GM19455 (cell line): ENCODE measurements around the gene ASPG.
"Not testable (repeated sequence)": the region's sequence is repeated elsewhere in the genome, so short reads cannot be mapped to it uniquely, and the experiment has no call there.

Source experiments
- ATAC-seq: cut with Tn5 transposase; IDR thresholded peaks from one replicate; pipeline ENCODE4 v1.9.1; 2021; ENCODE audit not compliant: unreplicated experiment

Gene ASPG

GRCh38 chr14:104144911-104145825, 59.7 kb downstream of the ASPG start:
- ATAC-seq: no peak

GRCh38 chr14:104145826-104146601, 60.5 kb downstream of the ASPG start:
- ATAC-seq: no peak

- ATAC-seq: no peak
Observed at GRCh38 chr14:104146651-104147345, 61.3 kb downstream of the ASPG start.

GRCh38 chr14:104147346-104148125, 62.0 kb downstream of the ASPG start:
- no peak for ATAC-seq

- ATAC-seq: no peak
Observed at GRCh38 chr14:104148433-104149277, 63.2 kb downstream of the ASPG start.

GRCh38 chr14:104149278-104149595, 63.7 kb downstream of the ASPG start:
- no peak for ATAC-seq

GRCh38 chr14:104149617-104150135, 64.2 kb downstream of the ASPG start:
- no peak for ATAC-seq

GRCh38 chr14:104150136-104151025, 64.9 kb downstream of the ASPG start:
- ATAC-seq: no peak

- no peak for ATAC-seq
Observed at GRCh38 chr14:104151026-104151381, 65.5 kb downstream of the ASPG start.

GRCh38 chr14:104151566-104152245, 66.2 kb downstream of the ASPG start:
- ATAC-seq: no peak

- ATAC-seq: no peak
Observed at GRCh38 chr14:104152246-104152575, 66.7 kb downstream of the ASPG start.

GRCh38 chr14:104152686-104153393, 67.3 kb downstream of the ASPG start:
- ATAC-seq: no peak

GRCh38 chr14:104153394-104153755, 67.9 kb downstream of the ASPG start:
- not testable (repeated sequence) for ATAC-seq

GRCh38 chr14:104154246-104154645, 68.7 kb downstream of the ASPG start:
- no peak for ATAC-seq

GRCh38 chr14:104155513-104155912, 70.0 kb downstream of the ASPG start:
- ATAC-seq: no peak

- no peak for ATAC-seq
Observed at GRCh38 chr14:104156142-104156541, 70.6 kb downstream of the ASPG start.

GRCh38 chr14:104157016-104157928, 71.8 kb downstream of the ASPG start:
- ATAC-seq: no peak
